HepG2 (cell line): ENCODE measurements around the gene PIEZO1. TPM values are rescaled to one million over a fixed set of nuclear protein-coding genes. Genes with fewer than 3 reads are reported as not detected.

Experiments
- BCL6 ChIP-seq: IDR thresholded peaks from 2 replicates; pipeline ENCODE4 v1.6.1; 2016; ENCODE audit warnings: missing genetic modification reagents, missing compliant biosample characterization
- CAMTA2 ChIP-seq: sonication (generic); formaldehyde crosslinking; IDR thresholded peaks from 2 replicates; pipeline ENCODE4 v1.4.0; 2020; ENCODE audit warnings: mild to moderate bottlenecking, missing genetic modification reagents, borderline replicate concordance
- CCDC6 ChIP-seq: sonication (generic); formaldehyde crosslinking; IDR thresholded peaks from 2 replicates; pipeline ENCODE4 v1.8.1; 2022; ENCODE audit warnings: mild to moderate bottlenecking, missing genetic modification reagents, moderate library complexity
- FOXA3 ChIP-seq: IDR thresholded peaks from 2 replicates; pipeline ENCODE4 v1.6.1; 2016; ENCODE audit warnings: missing genetic modification reagents, missing compliant biosample characterization
- GTF3A ChIP-seq: sonication (generic); formaldehyde crosslinking; conservative IDR thresholded peaks from 2 replicates; pipeline ENCODE4 v1.4.0; 2020; ENCODE audit warnings: mild to moderate bottlenecking, missing genetic modification reagents
- NCOA2 ChIP-seq: sonication (generic); formaldehyde crosslinking; IDR thresholded peaks from 2 replicates; pipeline ENCODE4 v1.8.0; 2022; ENCODE audit warnings: inconsistent platforms
- NR2C2 ChIP-seq: sonication (generic); formaldehyde crosslinking; IDR thresholded peaks from 2 replicates; pipeline ENCODE4 v1.4.0; 2020; ENCODE audit warnings: missing genetic modification reagents, mild to moderate bottlenecking, moderate library complexity, borderline replicate concordance
- PRPF4 ChIP-seq: fragments of 200-400 bp; formaldehyde crosslinking; IDR thresholded peaks from 2 replicates; pipeline ENCODE4 v1.6.1; 2016; ENCODE audit warnings: low read length, low read depth; ENCODE audit not compliant: poor library complexity, severe bottlenecking
- TFE3 ChIP-seq: IDR thresholded peaks from 2 replicates; pipeline ENCODE4 v1.6.1; 2016
- TOE1 ChIP-seq: sonication (generic); formaldehyde crosslinking; IDR thresholded peaks from 2 replicates; pipeline ENCODE4 v1.4.0; 2020; ENCODE audit warnings: mild to moderate bottlenecking, missing genetic modification reagents
- ZBTB4 ChIP-seq: sonication (generic); formaldehyde crosslinking; IDR thresholded peaks from 2 replicates; pipeline ENCODE4 v1.4.0; 2020; ENCODE audit warnings: missing genetic modification reagents, mild to moderate bottlenecking, borderline replicate concordance
- ZNF143 ChIP-seq: sonication (generic); formaldehyde crosslinking; IDR thresholded peaks from 2 replicates; pipeline ENCODE4 v1.4.0; 2020; ENCODE audit warnings: missing genetic modification reagents
- ZNF34 ChIP-seq: sonication (generic); formaldehyde crosslinking; IDR thresholded peaks from 2 replicates; pipeline ENCODE4 v1.4.0; 2020; ENCODE audit warnings: mild to moderate bottlenecking, missing genetic modification reagents, borderline replicate concordance
- ZNF367 ChIP-seq: sonication (generic); formaldehyde crosslinking; IDR thresholded peaks from 2 replicates; pipeline ENCODE4 v1.4.0; 2020; ENCODE audit warnings: missing genetic modification reagents, borderline replicate concordance
- ZNF547 ChIP-seq: sonication (generic); formaldehyde crosslinking; IDR thresholded peaks from 2 replicates; pipeline ENCODE4 v1.5.1; 2020; ENCODE audit warnings: mild to moderate bottlenecking, missing genetic modification reagents
- ZNF772 ChIP-seq: sonication (generic); formaldehyde crosslinking; IDR thresholded peaks from 2 replicates; pipeline ENCODE4 v1.5.0; 2020; ENCODE audit warnings: mild to moderate bottlenecking, missing genetic modification reagents
- ZSCAN25 ChIP-seq: sonication (generic); formaldehyde crosslinking; IDR thresholded peaks from 2 replicates; pipeline ENCODE4 v1.8.0; 2022; ENCODE audit warnings: mild to moderate bottlenecking, missing genetic modification reagents
- ZUFSP ChIP-seq: sonication (generic); formaldehyde crosslinking; IDR thresholded peaks from 2 replicates; pipeline ENCODE4 v1.9.0; 2021; ENCODE audit warnings: missing genetic modification reagents, mild to moderate bottlenecking, borderline replicate concordance
- polyA plus RNA-seq, 8 experiments: library from polyadenylated mRNA; depleted of rRNA in 3 of 8; stranded (reverse) in 7 of 8; unstranded in 1 of 8; fragments of >200 nt; fragmentation: Illumina TruSeq in 4 of 8; extraction: Trizol in 4 of 8; gene quantifications; 2 replicates each; pipeline versions ENCODE4 v1.2.1 to v1.2.3, GENCODE V29; 2011 to 2016; ENCODE audit warnings: low read depth in 4 of 8, missing spikeins in 1 of 8, mixed read lengths in 1 of 8; ENCODE audit not compliant: insufficient read depth in 1 of 8
- total RNA-seq, 5 experiments: library from RNA; depleted of rRNA; stranded (reverse); fragments of >200 nt; fragmentation: Illumina TruSeq; extraction: Trizol; gene quantifications; 2 replicates each; pipeline ENCODE4 v1.2.3, GENCODE V29; 2016; ENCODE audit warnings: low read depth in 1 of 5
- TF ChIP-seq, protein P1 (sequence below): sonication (generic); formaldehyde crosslinking; IDR thresholded peaks from 2 replicates; pipeline ENCODE4 v1.4.0; 2020; ENCODE audit warnings: missing genetic modification reagents

The PIEZO1 gene
- total and polyA plus RNA-seq, 2 of the 13 experiments (the other 11 are each of a cell fraction or from before 2014, with no cell fraction given) = 67.9 to 85.0 TPM

- TF ChIP-seq ZNF367 (CRISPR knock-in tag) (no peak), FOXA3 (CRISPR knock-in tag) (peak; percentile 29; the same call in 1 of the 2 replicates), ZNF34 (peak; percentile 25; the same call in 1 of the 2 replicates), ZBTB4 (CRISPR knock-in tag) (0 out of 2 replicates have a peak, but pooled peaks have one; percentile 51), NR2C2 (peak; percentile 52), ZSCAN25 (CRISPR knock-in tag) (peak; percentile 87), PRPF4 (no peak), GTF3A (CRISPR knock-in tag) (peak; percentile 93; the same call in 1 of the 2 replicates), TFE3 (CRISPR knock-in tag) (peak; percentile 49; the same call in 1 of the 2 replicates), ZNF772 (CRISPR knock-in tag) (peak; percentile 81; the same call in 1 of the 2 replicates), ZNF143 (CRISPR knock-in tag) (0 out of 2 replicates have a peak, but pooled peaks have one; percentile 44), CAMTA2 (no peak), BCL6 (peak; percentile 21; the same call in 1 of the 2 replicates), CCDC6 (CRISPR knock-in tag) (0 out of 2 replicates have a peak, but pooled peaks have one; percentile 30), ZUFSP (CRISPR knock-in tag) (no peak), NCOA2 (CRISPR knock-in tag) (no peak; the same call in 1 of the 2 replicates), TOE1 (CRISPR knock-in tag) (0 out of 2 replicates have a peak, but pooled peaks have one; percentile 46), ZNF547 (CRISPR knock-in tag) (peak; percentile 94)
- TF ChIP-seq, protein P1, sequence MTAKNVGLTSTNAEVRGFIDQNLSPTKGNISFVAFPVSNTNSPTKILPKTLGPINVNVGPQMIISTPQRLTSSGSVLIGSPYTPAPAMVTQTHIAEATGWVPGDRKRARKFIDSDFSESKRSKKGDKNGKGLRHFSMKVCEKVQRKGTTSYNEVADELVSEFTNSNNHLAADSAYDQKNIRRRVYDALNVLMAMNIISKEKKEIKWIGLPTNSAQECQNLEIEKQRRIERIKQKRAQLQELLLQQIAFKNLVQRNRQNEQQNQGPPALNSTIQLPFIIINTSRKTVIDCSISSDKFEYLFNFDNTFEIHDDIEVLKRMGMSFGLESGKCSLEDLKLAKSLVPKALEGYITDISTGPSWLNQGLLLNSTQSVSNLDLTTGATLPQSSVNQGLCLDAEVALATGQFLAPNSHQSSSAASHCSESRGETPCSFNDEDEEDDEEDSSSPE (CRISPR knock-in tag) = peak; percentile 71
Measured at GRCh38 chr16:88785106-88785924, at the start of gene PIEZO1 (continued).
